ENCODE measurements around the gene KRT16.
"Not testable (repeated sequence)": the region's sequence is repeated elsewhere in the genome, so short reads cannot be mapped to it uniquely, and the experiment has no call there.

The KRT16 gene

DNA sequence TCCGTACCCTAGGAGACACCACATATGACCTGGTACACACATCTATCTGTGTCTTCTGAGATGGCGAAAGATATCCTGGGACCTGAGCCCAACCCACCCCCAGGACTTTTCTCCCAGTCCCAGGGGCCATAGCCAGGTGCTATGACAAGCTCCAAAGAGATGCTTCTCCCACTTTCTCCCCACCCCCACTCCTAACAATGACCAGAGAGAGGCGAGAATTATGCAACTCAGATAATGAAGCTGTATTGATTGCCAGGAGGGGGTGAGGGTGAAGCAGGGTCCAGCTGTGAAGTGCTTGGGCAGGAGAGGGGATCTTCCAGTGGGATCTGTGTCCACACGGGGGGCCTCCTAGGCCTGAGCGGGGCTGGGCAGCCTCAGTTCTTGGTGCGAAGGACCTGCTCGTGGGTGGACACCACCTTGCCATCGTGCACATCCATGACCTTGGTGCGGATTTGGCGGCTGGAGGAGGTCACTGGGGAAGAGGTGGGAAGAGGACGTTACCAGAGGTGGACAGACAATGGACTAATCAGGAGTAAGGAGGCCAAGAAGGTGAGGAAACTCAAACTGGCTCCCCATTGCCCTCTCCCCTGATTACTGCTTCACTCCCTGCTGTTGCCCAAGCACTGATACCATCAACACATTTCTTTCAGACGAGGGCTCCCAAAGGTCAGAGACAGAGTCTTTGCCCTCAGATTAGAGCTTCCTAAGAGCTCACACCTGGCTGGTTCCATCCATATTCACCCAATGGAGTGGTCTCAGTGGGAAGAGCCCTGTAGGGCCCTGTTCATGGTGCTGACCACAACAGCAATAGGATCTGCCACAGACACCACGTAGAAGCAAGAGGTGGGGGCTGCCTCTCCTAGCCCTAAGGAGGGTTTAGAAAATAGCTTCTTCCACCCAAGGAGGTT lies 30.3 kb downstream of the KRT16 start:
- not testable (repeated sequence) for H3K4me1 ChIP-seq (ENCODE audit: control insufficient read depth, insufficient read depth, low read length); H3K36me3 ChIP-seq (ENCODE audit: insufficient read depth, low read length); H3K4me2 ChIP-seq (ENCODE audit: low read length); H3K9ac ChIP-seq (ENCODE audit: low read depth, low read length); H3K4me3 ChIP-seq (ENCODE audit: low read length); H3K9me3 ChIP-seq (replicated peaks; ENCODE audit: low read length)
- H3K27me3 ChIP-seq (ENCODE audit: control insufficient read depth, insufficient read depth, low read length), result peaks cover 62% of the 10 kb centered on the region

DNA sequence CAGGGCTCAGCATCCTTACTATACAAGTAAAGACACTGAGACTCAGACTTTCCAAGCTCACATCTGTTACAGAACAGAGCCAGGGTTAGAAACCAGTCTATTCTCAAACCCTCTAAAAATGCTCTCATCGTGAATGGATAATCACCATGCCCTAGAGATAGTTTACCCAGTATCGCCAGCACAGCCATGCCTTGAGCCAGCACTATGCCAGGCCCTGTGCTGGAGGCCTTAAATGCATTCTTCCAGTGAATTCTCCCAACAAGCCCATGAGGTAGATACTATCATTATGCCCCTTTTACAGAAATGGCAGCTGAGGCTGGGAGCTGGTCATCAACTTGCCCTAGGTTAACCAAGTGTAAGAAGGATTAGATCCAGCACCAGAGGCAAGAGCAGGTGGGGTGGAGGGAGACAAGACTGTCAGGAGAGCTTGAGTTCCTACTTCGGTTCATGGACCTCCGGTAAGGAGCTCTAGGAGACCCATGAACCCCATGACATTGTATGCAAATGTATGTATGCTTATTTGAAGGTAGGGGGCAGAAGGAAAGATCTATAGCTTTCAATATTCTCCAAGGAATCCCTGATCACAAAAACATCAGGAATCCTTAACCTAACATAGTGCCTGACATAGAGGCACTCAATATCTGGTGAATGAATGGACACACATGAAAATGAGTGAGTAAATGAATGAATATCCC lies 31.1 kb downstream of the KRT16 start:
- Histone ChIP-seq H3K4me3 (ENCODE audit: low read length) (no peak overlapping the region), H3K27me3 (ENCODE audit: control insufficient read depth, insufficient read depth, low read length) (peaks cover 64% of the 10 kb centered on the region), H3K36me3 (ENCODE audit: insufficient read depth, low read length) (no peaks in the 10 kb centered on the region), H3K4me1 (ENCODE audit: control insufficient read depth, insufficient read depth, low read length) (peaks cover 3% of the 10 kb centered on the region), H3K9me3 (replicated peaks; ENCODE audit: low read length) (no peaks in the 10 kb centered on the region), H3K4me2 (ENCODE audit: low read length) (no peak overlapping the region), H3K9ac (ENCODE audit: low read depth, low read length) (no peak overlapping the region)

DNA sequence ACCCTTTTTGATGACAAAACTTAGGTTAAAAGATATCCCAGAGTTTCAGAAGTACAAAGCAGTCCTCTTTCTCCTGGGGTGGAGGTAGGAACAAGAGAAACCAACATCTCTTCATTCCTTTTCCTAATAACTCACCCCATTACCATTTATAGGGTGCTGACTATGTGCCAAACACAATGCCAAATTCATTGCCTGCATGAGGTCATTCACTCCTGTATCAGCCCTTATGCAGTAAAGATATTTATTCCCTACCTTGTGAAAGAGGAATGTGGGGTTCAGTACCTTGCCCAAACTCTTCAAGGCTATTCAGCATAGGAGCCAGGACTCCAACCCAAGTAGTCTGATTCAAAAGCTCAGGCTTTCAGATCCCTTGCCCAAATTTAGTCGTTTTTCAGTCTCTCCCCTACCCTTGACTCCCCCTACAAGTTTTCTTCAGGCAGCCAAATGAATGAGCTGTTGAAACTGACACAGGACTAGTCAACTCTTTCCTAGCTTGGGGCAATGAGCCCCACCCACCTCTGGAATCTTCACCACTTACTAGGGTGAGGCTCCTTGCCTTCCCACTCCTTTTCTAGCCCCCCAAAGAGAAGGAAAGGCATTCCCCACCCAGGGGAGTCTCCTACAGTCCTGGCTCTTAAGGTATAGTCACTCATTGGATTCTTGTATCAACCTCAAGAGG lies 31.7 kb downstream of the KRT16 start:
- Histone ChIP-seq H3K9ac (ENCODE audit: low read depth, low read length) (no peak overlapping the region), H3K9me3 (replicated peaks; ENCODE audit: low read length) (no peaks in the 10 kb centered on the region), H3K27me3 (ENCODE audit: control insufficient read depth, insufficient read depth, low read length) (peaks cover 67% of the 10 kb centered on the region), H3K4me2 (ENCODE audit: low read length) (no peak overlapping the region), H3K4me3 (ENCODE audit: low read length) (no peak overlapping the region), H3K4me1 (ENCODE audit: control insufficient read depth, insufficient read depth, low read length) (peaks cover 3% of the 10 kb centered on the region), H3K36me3 (ENCODE audit: insufficient read depth, low read length) (no peaks in the 10 kb centered on the region)

DNA sequence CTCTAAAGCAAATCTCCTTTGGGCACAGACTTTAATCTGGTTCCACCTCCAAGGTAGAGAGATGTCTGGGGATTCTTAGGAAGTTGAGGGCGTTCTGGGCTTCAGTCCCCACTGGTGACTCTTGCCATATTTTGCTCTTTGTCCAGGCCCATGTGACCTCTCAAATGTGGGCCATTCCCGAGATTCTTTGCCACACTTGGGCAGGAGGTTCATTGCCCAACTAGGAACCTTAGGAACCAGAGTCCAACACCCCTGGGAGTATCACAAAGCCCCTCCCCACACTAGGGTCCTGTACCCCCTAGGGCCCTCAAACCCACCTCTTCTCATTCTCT lies 32.4 kb downstream of the KRT16 start:
- H3K9me3 ChIP-seq (replicated peaks; ENCODE audit: low read length), result no peaks in the 10 kb centered on the region
- H3K27me3 ChIP-seq (ENCODE audit: control insufficient read depth, insufficient read depth, low read length), result peaks cover 66% of the 10 kb centered on the region
- no peak overlapping the region for H3K4me2 ChIP-seq (ENCODE audit: low read length)
- no peaks in the 10 kb centered on the region for H3K36me3 ChIP-seq (ENCODE audit: insufficient read depth, low read length)
- H3K9ac ChIP-seq (ENCODE audit: low read depth, low read length), result no peak overlapping the region
- H3K4me3 ChIP-seq (ENCODE audit: low read length), result no peak overlapping the region
- H3K4me1 ChIP-seq (ENCODE audit: control insufficient read depth, insufficient read depth, low read length), result peaks cover 3% of the 10 kb centered on the region

DNA sequence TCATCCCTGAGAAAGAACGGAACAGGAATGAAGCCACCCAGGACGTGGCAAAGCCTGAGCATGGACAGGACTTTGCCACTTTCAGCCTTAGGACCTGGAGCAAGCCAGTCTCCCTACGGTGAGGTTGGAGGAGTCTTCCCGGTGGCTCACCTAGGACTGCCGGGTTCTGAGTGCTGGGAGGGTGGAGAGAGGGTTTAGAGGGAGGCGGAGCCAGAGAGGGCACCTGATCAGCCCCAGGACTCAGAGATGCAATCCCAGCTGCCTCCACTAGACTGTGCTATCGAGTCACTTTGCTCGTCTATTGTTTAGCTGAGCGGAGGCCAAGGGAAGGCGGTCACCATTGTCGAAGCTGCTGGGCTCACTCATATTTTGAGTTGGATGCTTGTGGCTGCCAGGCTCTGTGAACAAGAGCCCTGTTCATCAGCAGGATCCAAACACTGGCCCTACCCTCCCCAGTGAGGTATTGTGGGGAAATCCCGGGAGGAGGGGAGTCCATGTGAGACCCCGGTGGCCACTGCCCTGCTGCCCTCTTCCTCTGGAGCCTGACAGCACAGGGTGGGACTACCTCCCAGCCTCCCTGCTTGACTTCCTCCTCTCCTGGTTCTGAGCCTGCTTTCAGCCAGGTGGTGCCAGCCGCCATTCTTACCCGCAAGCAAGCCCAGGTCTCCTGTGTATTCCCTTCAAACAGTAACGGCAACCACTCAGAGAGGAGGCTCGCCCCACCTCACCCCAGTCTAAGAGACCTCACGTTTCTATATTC lies 32.9 kb downstream of the KRT16 start:
- Histone ChIP-seq H3K4me3 (ENCODE audit: low read length) (no peak overlapping the region), H3K27me3 (ENCODE audit: control insufficient read depth, insufficient read depth, low read length) (peaks cover 65% of the 10 kb centered on the region), H3K4me1 (ENCODE audit: control insufficient read depth, insufficient read depth, low read length) (peaks cover 3% of the 10 kb centered on the region), H3K36me3 (ENCODE audit: insufficient read depth, low read length) (no peaks in the 10 kb centered on the region), H3K9me3 (replicated peaks; ENCODE audit: low read length) (no peaks in the 10 kb centered on the region), H3K4me2 (ENCODE audit: low read length) (peak overlapping the region; percentile 27), H3K9ac (ENCODE audit: low read depth, low read length) (no peak overlapping the region)

DNA sequence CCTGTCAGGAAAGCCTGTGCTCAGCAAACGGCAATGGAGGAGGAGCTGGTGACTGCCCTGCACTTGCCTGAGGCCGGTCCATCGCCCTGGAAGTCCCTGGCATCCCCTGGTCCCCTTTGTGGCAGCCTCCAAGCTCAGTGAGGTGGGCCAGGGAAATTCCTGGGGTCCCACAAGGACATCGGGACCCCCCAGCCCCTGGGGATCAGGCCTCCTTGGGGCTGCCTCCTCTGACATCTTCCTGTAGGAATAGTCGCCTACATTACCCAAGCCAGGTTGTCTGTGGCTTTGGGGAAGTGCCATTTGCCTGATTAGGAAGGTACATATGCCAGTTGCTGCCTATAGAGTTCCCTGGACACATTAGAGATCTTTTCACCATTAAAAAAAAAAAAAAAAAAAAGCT lies 33.6 kb downstream of the KRT16 start:
- Histone ChIP-seq H3K4me1 (ENCODE audit: control insufficient read depth, insufficient read depth, low read length) (peaks cover 3% of the 10 kb centered on the region), H3K9ac (ENCODE audit: low read depth, low read length) (no peak overlapping the region), H3K4me3 (ENCODE audit: low read length) (no peak overlapping the region), H3K27me3 (ENCODE audit: control insufficient read depth, insufficient read depth, low read length) (peaks cover 60% of the 10 kb centered on the region), H3K4me2 (ENCODE audit: low read length) (no peak overlapping the region), H3K9me3 (replicated peaks; ENCODE audit: low read length) (no peaks in the 10 kb centered on the region), H3K36me3 (ENCODE audit: insufficient read depth, low read length) (no peaks in the 10 kb centered on the region)

DNA sequence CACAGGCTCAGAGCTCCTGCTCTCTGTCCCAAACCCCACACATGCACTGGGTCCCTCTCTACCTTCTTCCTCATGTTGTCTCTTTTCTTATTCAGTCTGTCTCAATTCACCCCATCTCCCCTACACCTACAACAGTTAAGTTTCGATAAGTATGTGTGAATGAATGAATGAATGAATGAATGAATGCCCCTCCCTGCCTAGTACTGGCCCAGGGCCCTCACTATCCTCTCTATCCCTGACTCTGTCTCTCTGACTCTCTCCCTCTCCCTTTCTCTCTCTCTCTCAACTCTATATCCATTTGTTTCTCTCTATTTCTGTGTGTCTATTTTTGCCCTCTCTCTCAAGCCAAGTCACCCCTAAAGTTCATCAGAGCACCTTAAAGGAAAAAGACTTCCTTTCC lies 34.0 kb downstream of the KRT16 start:
- H3K27me3 ChIP-seq (ENCODE audit: control insufficient read depth, insufficient read depth, low read length), result peaks cover 59% of the 10 kb centered on the region
- peaks cover 3% of the 10 kb centered on the region for H3K4me1 ChIP-seq (ENCODE audit: control insufficient read depth, insufficient read depth, low read length)
- no peak overlapping the region for H3K9ac ChIP-seq (ENCODE audit: low read depth, low read length)
- H3K9me3 ChIP-seq (replicated peaks; ENCODE audit: low read length), result no peaks in the 10 kb centered on the region
- no peak overlapping the region for H3K4me2 ChIP-seq (ENCODE audit: low read length)
- no peak overlapping the region for H3K4me3 ChIP-seq (ENCODE audit: low read length)
- no peaks in the 10 kb centered on the region for H3K36me3 ChIP-seq (ENCODE audit: insufficient read depth, low read length)

DNA sequence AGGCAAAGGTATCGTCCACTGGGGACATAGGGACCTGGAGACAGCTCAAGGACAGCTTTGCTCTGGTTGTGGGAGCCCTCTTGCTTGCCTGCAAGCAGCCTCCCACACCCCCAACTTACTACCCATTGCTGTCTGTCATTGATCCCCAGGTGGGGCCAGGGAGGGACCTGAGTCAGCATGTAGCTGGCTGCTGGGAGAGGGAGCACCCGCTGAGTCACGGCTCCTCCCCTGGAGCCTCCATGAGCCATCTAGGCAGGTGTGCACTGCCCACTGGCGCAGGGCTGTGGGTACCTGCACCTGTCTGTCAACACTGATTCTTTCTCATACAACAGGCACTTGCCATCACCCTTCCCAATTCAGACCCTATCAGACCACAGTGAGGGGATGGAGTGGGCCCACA lies 35.8 kb downstream of the KRT16 start:
- H3K4me2 ChIP-seq (ENCODE audit: low read length); H3K9me3 ChIP-seq (replicated peaks; ENCODE audit: low read length); H3K9ac ChIP-seq (ENCODE audit: low read depth, low read length); H3K36me3 ChIP-seq (ENCODE audit: insufficient read depth, low read length); H3K4me1 ChIP-seq (ENCODE audit: control insufficient read depth, insufficient read depth, low read length); H3K4me3 ChIP-seq (ENCODE audit: low read length): not testable (repeated sequence)
- H3K27me3 ChIP-seq (ENCODE audit: control insufficient read depth, insufficient read depth, low read length), result peaks cover 67% of the 10 kb centered on the region

DNA sequence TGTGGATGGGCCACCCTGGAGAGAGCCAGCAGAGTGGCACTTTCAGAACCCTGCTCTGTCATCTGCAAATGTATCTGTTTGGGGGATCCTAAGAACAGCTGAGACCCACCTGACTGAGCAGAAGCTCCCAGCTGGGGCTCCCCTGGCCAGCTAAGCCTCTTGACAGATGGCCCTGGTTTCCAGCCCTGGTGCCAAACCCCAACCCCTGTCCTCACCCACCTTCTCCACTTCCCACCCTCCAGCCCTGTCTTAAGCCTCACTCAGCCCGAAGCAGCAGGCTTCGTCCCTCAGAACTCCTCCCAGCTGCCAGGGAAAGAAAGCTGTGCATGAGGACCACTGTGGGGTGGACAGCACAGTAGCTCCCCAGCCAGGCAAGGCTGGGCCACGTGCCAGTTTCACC lies 37.2 kb downstream of the KRT16 start:
- Histone ChIP-seq H3K4me1 (ENCODE audit: control insufficient read depth, insufficient read depth, low read length) (peaks cover 3% of the 10 kb centered on the region), H3K9ac (ENCODE audit: low read depth, low read length) (no peak overlapping the region), H3K4me3 (ENCODE audit: low read length) (no peak overlapping the region), H3K36me3 (ENCODE audit: insufficient read depth, low read length) (no peaks in the 10 kb centered on the region), H3K9me3 (replicated peaks; ENCODE audit: low read length) (no peaks in the 10 kb centered on the region), H3K4me2 (ENCODE audit: low read length) (no peak overlapping the region), H3K27me3 (ENCODE audit: control insufficient read depth, insufficient read depth, low read length) (peaks cover 65% of the 10 kb centered on the region)

DNA sequence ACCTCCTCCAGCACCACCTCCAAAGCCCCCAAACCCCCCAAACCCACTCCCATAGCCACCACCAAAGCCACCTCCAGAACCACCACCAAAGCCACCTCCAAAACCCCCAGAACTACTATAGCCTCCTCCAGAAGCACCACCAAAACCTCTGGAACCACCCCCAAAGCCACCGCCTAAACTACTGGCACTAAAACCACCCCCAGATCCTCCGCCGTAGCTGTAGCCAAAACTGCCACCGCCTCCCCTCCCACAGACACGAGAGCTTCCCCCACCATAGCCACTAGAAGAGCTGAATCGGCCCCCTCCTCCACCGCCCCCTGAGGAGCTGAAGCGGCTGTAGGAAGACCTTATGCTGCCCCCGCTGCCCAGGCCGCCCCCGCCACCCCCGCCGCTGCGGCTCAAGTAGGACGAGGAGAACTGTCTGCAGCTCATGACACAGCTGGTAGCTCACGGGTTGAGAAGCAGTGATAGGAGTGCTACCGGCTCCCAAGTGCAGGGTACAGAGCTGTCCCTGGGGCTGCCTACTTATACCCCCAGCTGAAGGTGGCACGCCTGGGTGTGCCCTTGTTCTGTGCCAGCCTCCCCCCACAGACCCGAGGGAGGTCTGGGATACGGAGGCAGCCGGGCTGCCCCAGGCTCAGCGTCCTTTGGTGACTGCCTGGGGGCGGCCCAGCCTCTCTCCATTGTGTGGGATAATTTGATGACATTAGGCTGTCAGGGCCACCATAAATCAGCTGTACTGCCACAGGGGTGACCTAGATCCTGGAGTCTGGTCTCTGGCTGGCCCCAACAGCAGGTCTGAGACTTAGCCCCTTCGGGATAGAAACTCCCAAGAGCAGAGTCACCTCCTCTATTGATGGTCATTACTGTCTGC lies 40.8 kb downstream of the KRT16 start, which contains the start of gene KRT9:
Gene KRT9, minus strand, starts transcription at position 499 of the 874 bp plus-strand sequence. Its CDS starts 67 bp downstream, at position 432.
- Histone ChIP-seq H3K4me3 (ENCODE audit: low read length) (no peak within 1 kb of the TSS), H3K9ac (ENCODE audit: low read depth, low read length) (no peak within 1 kb of the TSS), H3K9me3 (replicated peaks; ENCODE audit: low read length) (no peaks in the 10 kb centered on the region), H3K4me2 (ENCODE audit: low read length) (no peak within 1 kb of the TSS), H3K27me3 (ENCODE audit: control insufficient read depth, insufficient read depth, low read length) (peaks cover 77% of the 10 kb centered on the region), H3K4me1 (ENCODE audit: control insufficient read depth, insufficient read depth, low read length) (no peaks in the 10 kb centered on the region), H3K36me3 (ENCODE audit: insufficient read depth, low read length) (no peaks in the 10 kb centered on the region)

All from skeletal muscle satellite cell (primary cell).